IPS-NIHi7 (cell line): ENCODE measurements around the gene AFAP1.

Source experiments
- DNase-seq: peaks from one replicate; pipeline ENCODE4 v3.0.0; 2012; ENCODE audit warnings: mixed read lengths; ENCODE audit errors: extremely low spot score

The AFAP1 gene

GRCh38 chr4:7755561-7755960, 184.1 kb downstream of the AFAP1 start:
- DNase-seq, result no peak

DNA sequence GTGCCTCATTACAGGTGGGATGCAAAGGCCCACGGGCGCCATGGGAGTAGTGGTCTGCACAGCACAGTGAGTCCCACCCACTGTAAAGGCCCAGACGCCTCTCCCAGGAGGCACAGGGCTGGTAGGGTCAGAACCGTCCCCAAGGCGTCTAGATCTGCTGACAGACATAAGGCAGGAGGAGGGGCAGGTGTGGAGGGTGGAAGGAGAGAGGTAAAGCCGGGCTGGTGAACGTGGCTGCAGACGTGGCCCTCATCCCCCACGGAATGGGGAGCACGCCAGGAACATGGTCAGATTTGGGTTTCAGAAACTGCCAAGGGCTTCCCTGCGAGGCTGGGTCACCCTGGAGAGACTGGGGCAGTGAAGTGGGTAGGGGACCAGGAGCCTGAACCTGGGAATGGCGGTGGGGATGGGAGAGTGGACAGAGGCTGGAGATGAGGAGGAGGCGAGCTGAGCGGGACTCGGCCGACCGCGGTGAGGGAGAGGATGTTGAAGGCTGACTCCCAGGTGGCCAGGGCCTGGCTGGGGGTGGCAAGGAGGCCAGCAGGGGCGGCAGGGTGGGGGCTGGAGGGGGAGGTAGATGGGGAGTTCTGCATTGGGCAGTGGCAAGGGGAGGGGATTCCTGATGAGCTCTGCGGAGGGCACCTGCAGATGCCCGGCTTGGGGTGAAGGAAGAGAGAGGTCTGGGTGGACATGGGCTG, 184.9 kb downstream of the AFAP1 start:
- DNase-seq, result no peak

DNA sequence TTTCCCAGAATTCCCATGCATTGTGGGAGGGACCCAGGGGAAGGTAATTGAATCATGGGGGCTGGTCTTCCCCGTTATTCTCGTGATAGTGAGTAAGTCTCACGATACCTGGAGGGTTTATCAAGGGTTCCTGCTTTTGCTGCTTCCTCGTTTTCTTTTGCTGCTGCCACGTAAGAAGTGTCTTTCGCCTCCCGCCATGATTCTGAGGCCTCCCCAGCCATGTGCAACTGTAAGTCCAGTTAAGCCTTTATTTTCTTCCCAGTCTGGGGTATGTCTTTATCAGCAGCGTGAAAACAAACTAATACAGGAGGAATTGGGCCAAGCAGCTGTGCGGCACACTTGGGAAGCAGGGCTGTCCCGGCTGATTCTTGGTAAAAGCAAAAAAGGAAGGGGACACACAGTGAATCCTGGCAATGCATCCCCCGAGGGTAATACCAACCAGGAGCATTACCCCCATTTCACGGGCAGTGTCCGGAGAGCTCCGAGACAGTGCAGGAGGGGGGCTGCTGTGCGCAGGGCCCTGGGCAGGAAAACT, 185.7 kb downstream of the AFAP1 start:
- no peak for DNase-seq

- DNase-seq, result no peak
These were observed 186.4 kb downstream of the AFAP1 start for GRCh38 chr4:7753271-7753670.

- DNase-seq, result no peak
These were observed 187.0 kb downstream of the AFAP1 start for GRCh38 chr4:7752649-7753048.

DNA sequence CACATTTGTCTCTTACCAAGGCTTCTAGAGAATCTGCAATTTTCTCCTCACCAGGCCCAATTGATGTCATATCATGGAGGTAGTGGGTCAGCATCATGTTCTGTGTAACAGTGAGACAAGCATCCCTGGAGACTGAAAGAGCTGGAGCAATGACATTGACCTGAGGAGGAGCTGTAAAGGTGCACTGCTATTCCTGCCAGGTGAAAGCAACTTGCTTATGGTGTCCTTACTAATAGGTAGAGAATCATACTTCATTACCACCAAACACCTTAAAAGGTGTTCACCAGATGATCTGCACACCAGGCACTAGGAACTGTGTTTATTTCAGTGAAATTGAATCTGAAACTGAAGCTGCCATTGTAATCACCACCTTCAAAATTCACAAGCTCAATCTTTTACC, 188.7 kb downstream of the AFAP1 start:
- no peak for DNase-seq

- DNase-seq, result no peak
These were observed 189.1 kb downstream of the AFAP1 start for GRCh38 chr4:7750523-7750922.

- no peak for DNase-seq
These were observed 192.1 kb downstream of the AFAP1 start for GRCh38 chr4:7747566-7747965.

DNA sequence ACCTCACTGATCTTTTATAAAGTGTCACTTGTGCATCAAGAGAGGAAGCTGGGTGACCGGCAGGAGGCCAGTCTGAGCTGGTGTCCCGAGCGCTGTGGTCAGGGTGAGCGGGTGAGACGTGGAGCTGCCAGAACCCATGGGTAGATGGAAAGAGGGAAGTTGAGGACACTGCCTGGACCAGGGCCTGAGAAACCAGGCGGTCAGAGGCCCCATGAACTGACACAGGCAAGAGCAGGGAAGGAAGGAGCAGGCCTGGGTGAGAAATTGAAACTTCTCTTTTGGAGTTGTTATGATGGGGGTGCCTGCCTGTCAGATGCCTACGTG, 192.6 kb downstream of the AFAP1 start:
- DNase-seq, result no peak

GRCh38 chr4:7746351-7747061, 193.2 kb downstream of the AFAP1 start:
- DNase-seq, result no peak

DNA sequence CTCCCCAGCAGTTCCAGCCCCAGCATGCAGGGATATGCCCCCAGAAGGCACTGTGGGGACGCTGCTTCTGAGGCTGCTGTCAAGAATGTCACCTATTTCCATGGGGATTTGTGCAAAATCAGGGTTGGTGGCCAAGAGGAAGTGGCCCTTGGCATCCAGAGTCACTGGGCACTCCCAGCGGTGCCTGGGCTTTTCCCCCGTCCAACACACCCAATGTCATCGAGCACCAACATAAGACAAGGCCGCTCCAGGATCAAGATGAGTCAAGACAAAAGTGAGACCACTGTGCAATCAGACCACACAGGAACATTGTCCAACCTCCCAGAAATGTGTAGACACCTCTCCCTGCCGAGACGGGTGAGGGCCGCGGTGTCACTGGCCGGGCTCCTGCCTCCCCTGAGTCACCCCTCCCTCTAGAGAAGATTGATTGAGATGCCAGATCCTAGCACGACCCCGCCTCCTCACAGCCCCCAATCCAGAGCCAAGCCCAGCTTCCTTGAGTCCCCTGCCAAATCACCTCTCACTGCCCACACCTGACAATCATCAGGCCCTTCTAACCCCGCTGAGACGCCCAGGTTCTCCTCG, 194.3 kb downstream of the AFAP1 start:
- no peak for DNase-seq

DNA sequence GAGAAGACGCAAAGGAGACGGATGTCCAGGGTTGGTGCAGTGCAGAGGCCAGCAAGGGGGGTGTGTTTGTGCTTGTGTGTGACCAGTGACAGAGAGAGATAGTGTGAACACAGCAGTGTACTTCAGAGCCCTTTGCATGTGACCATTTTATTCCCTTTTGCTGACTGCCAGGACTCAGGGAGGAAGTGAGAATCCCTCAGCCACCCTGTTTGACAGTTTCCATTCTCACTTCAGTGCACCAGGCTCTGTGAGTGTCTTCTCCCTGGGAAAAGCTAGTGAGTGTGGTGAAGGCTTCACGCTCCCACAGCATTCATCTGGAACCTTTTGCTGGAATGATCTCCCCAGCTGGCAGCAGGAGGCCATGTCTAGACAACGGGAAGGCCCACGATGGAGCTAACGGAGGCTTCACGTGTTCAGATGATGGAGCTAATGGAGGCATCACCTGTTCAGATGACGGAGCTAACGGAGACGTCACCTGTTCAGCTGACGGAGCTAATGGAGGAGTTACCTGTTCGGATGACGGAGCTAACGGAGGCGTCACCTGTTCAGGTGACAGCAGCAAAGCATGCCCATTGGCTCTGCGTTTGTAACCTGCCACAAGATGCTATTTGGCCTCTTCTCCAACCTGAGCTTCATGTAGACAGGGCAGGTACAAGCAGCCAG, 195.4 kb downstream of the AFAP1 start:
- DNase-seq, result no peak

GRCh38 chr4:7742807-7743280, 196.8 kb downstream of the AFAP1 start:
- DNase-seq, result no peak

GRCh38 chr4:7741946-7742806, 197.5 kb downstream of the AFAP1 start:
- DNase-seq, result no peak

GRCh38 chr4:7740866-7741525, 198.7 kb downstream of the AFAP1 start:
- no peak for DNase-seq

DNA sequence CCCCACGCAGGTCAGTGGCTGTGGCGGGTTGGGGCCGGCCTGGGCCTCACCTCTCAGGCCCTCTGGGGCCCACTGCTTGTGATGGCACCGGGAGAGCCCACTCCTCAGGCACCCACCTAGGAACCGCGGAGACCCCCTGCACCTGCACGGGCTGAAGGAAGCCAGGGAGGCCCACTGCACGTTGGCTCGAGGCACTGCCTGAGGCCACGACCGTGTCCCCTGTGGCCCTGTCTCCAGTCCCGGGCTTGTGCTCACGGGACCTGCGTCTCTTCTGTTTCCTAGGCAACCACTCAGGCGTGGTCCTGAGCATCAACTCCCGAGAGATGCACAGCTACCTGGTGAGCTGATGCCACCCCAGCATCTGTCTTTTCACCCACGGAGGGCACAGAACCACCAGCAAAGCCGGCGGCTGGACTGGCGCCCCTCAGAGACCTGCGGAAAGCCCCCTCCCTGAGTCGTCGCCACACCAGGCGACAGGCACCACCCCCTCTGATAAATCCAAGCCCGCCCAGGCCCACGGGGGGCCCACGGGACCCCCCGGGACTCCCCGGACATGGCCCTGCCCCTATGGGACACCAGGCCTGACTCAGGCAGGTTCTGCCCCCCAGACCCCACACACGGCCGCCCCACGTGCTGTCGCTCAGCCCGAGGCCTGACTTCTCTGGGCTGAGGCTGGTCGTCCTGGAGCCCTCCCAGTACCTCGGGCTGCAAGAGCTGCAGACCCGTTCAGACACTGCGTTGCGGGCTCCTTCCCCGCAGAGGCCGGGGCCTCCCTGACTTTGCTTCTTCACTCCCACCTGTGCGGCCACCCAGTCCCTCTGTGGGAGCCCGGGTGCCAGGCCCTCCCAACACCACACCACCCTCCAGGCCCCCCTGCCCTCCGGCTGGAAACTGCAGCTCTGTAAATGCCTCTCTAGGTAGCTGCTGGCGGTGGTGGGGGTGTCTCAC, 199.5 kb downstream of the AFAP1 start:
- DNase-seq, result no peak

DNA sequence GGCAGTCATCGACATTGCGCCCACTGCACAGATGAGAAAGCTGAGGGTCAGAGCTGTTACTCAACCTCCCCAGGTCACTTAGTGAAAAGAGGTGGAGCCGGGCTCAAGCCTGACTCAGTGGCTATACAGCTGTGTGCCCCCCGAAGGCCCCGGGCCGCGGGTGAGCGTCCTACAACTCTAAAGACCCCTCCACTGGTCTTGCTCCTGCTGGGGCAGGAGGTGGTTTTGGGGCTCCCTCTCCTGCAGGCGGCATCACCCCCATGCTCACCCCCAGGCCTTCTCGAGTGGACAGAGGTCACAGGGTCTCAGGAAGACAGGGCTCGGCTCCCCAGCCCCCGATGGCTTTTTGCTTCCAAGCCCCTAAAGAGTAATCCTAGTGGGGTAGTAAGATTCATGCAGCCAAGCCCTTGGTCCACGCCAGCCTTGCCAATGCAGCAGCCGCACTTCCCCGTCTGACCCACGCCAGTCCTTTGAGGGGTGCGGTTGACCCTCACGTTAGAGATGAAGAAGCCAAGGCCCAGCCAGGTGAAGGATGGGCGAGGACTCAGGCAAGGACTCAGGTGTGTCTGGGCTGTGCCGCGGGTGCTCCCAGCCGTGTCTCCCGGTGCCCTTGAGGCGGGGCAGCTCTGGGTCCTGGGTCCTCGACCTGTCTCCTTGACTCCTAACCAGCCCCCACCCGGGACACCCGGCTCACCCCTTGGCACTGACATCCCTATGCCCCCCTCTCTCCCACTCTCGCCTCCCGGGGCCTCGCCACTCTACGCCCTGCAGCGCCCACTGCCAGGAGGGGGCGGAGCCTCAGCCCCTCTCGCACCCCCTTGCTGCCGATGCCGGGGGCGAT, 200.4 kb downstream of the AFAP1 start:
- no peak for DNase-seq

DNA sequence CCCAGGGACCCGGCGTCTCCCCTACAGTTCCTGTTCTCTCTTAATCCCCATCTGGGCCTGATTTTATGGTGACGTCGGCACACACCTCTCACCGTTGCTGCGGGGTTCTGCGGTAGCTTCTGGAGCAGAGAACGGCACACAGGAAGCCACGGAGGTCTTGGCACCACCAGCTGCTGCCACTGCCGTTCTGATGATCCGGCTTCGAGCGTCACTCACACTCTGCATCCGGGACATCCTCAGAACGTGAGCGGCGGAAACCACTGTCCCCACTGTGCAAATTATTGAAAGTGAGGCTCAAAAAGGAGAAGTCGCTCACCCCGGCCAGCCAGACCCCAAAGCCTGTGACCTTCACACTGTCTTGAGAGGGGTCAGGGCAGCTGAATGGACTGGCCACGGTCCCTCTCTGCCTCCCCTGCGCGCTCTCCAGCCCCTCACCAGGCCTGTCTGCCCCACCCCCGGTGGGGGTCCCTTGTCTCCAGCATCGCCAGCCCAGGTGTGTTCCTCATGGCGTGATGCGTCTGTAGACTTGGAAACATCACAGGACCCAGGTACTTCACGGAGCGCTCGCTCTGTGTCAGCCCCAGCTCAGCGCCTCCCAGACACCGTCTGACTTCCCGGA, 201.1 kb downstream of the AFAP1 start:
- no peak for DNase-seq
